Kidney (tissue), 14 donors: ENCODE results near the gene LMAN1L. TPM values are rescaled to one million over a fixed set of nuclear protein-coding genes. Genes with fewer than 3 reads are reported as not detected.

Experiments
- DNase-seq, 5 donors: peaks; one replicate each; pipeline ENCODE4 v3.0.0-alpha.2; 2013 to 2020
- FAIRE-seq: peaks from 2 replicates; lab custom pipeline; 2012; peaks lifted over from hg19 to GRCh38; lab: Jason Lieb, UNC
- H3K27ac ChIP-seq, 2 donors: one replicate each; pipeline ENCODE4 v1.7.0; 2013; ENCODE audit warnings: low read depth in 2 of 2, low read length in 2 of 2, inconsistent platforms in 1 of 2
- H3K27me3 ChIP-seq: one replicate; pipeline ENCODE4 v1.7.1; 2013; ENCODE audit warnings: low read length, inconsistent platforms; ENCODE audit not compliant: control insufficient read depth, insufficient read depth
- H3K36me3 ChIP-seq, 3 donors: one replicate each; pipeline versions ENCODE4 v1.7.0 to v1.7.1; 2013; ENCODE audit warnings: low read length in 3 of 3, control low read depth in 1 of 3, inconsistent platforms in 1 of 3; ENCODE audit not compliant: insufficient read depth in 3 of 3, control insufficient read depth in 2 of 3
- H3K4me1 ChIP-seq, 3 donors: one replicate each; pipeline versions ENCODE4 v1.7.0 to v1.7.1; 2013; ENCODE audit warnings: low read length in 3 of 3, inconsistent platforms in 1 of 3, low read depth in 1 of 3; ENCODE audit not compliant: control insufficient read depth in 2 of 3, insufficient read depth in 2 of 3
- H3K4me3 ChIP-seq, 3 donors: one replicate each; pipeline versions ENCODE4 v1.7.0 to v1.8.1; 2013; ENCODE audit warnings: low read length in 3 of 3, control low read depth in 1 of 3, inconsistent platforms in 1 of 3
- H3K9ac ChIP-seq, 3 donors: one replicate each; pipeline versions ENCODE4 v1.7.0 to v1.7.1; 2013; ENCODE audit warnings: low read length in 3 of 3, control low read depth in 1 of 3, inconsistent platforms in 1 of 3
- H3K9me3 ChIP-seq, 3 donors: one replicate each; pipeline versions ENCODE4 v1.7.0 to v1.7.1; 2013; ENCODE audit warnings: low read length in 3 of 3, control low read depth in 1 of 3, inconsistent platforms in 1 of 3; ENCODE audit not compliant: control insufficient read depth in 2 of 3, insufficient read depth in 1 of 3
- intact Hi-C: fragments of 100-400 bp; cut with DNase I; formaldehyde crosslinking; loops from one replicate; pipeline ENCODE4 v1.11.1; 2022
- polyA plus RNA-seq: library from polyadenylated mRNA; stranded (reverse); fragments of 350-450 nt; fragmentation: Illumina TruSeq; extraction: RNeasy Lipid Tissue Mini Kit (QIAGEN cat#74804); gene quantifications from one replicate; pipeline ENCODE4 v1.2.3, GENCODE V29; 2014; ENCODE audit warnings: low read depth, low replicate concordance; ENCODE audit not compliant: insufficient read depth
- total RNA-seq: library from RNA; stranded (reverse); fragmentation: NEBNext Ultra II Directional; extraction: Animal tissue kit (Norgen Biotek cat#: 25700); gene quantifications from one replicate; pipeline ENCODE4 v1.2.1, GENCODE V29; 2021
- TF ChIP-seq, protein P1 (sequence below): IDR thresholded peaks from 3 replicates; pipeline ENCODE4 v1.5.1; 2012; ENCODE audit warnings: mild to moderate bottlenecking, moderate library complexity, borderline replicate concordance; ENCODE audit not compliant: insufficient read depth; ENCODE audit errors: extremely low read depth
- donor health status: control.
- donor health status: control.
- donor health status: control.
- donor health status: control.
- donor health status: control.
- donor health status: DM: yes; HTN: yes; CAD: no.
- donor health status: Normal renal cell carcinoma (clear cell type).

Gene LMAN1L
- total and polyA plus RNA-seq, 2 donors from 2014 or later, result not detected

DNA sequence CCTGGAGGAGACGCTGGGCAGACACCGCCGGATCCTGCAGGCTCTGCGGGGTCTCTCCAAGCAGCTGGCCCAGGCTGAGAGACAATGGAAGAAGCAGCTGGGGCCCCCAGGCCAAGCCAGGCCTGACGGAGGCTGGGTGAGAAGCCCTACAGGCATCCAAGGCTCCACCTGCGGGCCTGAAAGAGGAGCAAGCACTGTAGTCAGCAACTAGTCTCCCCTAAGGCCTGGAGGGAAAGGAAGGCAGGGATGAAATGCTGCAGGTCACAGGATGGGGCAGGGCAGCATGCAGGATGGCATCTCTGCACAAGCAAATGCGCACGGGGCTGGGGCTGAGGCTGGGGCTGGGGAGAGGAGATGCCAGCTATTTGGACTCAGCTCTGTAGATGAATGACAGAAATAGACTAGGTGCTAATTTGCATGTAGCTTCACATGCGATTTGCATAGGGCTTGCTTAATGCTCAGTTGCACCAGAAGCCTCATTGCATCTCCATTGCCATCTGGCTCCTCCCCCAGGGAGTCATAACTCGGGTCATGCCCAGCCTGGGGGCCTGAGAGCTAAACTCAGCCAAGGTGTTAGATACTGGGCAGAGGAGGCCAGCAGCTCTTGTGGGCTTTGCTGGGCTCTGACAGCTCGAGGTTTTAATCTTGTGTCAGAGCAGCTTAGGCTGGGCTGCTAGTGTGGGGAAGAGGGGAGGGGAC, 8.6 kb downstream of the LMAN1L start:
- no peaks in the 10 kb centered on the region for H3K9me3 ChIP-seq
- H3K9ac ChIP-seq, result no peak overlapping the region
- H3K27ac ChIP-seq, result no peak overlapping the region
- intact Hi-C loops, result no loop called here
- no peak overlapping the region for H3K4me3 ChIP-seq
- no peaks in the 10 kb centered on the region for H3K27me3 ChIP-seq
- no peaks in the 10 kb centered on the region for H3K36me3 ChIP-seq
- TF ChIP-seq, protein P1, sequence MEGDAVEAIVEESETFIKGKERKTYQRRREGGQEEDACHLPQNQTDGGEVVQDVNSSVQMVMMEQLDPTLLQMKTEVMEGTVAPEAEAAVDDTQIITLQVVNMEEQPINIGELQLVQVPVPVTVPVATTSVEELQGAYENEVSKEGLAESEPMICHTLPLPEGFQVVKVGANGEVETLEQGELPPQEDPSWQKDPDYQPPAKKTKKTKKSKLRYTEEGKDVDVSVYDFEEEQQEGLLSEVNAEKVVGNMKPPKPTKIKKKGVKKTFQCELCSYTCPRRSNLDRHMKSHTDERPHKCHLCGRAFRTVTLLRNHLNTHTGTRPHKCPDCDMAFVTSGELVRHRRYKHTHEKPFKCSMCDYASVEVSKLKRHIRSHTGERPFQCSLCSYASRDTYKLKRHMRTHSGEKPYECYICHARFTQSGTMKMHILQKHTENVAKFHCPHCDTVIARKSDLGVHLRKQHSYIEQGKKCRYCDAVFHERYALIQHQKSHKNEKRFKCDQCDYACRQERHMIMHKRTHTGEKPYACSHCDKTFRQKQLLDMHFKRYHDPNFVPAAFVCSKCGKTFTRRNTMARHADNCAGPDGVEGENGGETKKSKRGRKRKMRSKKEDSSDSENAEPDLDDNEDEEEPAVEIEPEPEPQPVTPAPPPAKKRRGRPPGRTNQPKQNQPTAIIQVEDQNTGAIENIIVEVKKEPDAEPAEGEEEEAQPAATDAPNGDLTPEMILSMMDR, result no peak
- FAIRE-seq (no peak), DNase-seq (no peak)
- no peaks in the 10 kb centered on the region for H3K4me1 ChIP-seq

DNA sequence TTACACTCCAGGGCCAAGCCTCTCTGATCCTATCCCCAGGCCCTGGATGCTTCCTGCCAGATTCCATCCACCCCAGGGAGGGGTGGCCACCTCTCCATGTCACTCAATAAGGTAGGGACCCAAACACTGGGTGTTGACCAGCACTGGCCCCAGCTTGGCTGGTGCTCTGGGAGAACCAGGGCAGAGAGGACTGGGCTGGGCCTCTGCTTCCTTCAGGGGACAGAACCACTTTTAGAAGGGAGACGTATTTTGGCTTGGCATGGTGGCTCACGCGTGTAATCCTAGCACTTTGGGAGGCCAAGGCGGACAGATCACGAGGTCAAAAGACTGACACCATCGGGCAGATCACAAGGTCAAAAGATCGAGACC, 9.1 kb downstream of the LMAN1L start:
- intact Hi-C loops, result no loop called here
- DNase-seq (no peak), FAIRE-seq (no peak)
- no peaks in the 10 kb centered on the region for H3K27me3 ChIP-seq
- no peak overlapping the region for H3K27ac ChIP-seq
- TF ChIP-seq, protein P1, result no peak
- no peaks in the 10 kb centered on the region for H3K4me1 ChIP-seq
- H3K4me3 ChIP-seq, result no peak overlapping the region
- H3K36me3 ChIP-seq, result no peaks in the 10 kb centered on the region
- no peaks in the 10 kb centered on the region for H3K9me3 ChIP-seq
- H3K9ac ChIP-seq, result no peak overlapping the region

DNA sequence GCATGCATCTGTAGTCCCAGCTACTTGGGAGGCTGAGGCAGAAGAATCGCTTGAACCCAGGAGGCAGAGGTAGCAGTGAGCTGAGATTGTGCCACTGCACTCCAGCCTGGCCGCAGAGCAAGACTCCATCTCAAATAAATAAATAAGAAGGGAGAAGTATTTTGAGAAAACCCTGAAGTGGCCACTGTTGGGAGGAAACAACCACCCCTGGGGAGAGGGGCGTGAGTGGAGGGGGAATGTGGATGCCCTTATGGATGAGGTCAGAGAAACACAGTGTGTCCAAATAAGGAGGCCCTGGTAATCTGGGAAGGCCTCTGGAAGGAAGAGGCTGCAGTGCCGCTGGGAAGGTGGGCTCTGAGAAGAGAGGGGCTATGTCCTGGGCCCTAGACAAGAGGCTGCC, 9.6 kb downstream of the LMAN1L start:
- H3K4me3 ChIP-seq, result no peak overlapping the region
- TF ChIP-seq, protein P1, result no peak
- no peaks in the 10 kb centered on the region for H3K27me3 ChIP-seq
- no peak overlapping the region for H3K9ac ChIP-seq
- no peak overlapping the region for H3K27ac ChIP-seq
- no peaks in the 10 kb centered on the region for H3K9me3 ChIP-seq
- DNase-seq, result no peak
- no peaks in the 10 kb centered on the region for H3K4me1 ChIP-seq
- intact Hi-C loops, result no loop called here
- FAIRE-seq, result no peak
- no peaks in the 10 kb centered on the region for H3K36me3 ChIP-seq

DNA sequence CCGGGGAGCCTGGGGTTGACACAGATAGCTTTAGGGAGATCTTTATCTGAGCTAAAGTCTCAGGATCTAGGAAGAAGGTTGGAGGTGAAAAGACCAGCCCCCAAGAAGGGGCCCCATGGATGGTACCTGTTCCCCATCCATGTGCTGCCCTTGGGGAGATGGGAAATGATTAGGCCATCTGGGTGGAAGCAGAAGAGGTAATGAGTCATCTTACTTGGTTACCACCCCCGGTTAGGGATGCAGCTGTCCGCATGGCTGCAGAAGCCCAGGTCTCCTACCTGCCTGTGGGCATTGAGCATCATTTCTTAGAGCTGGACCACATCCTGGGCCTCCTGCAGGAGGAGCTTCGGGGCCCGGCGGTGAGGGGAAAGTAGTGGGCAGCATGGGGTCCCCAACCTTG, 10.7 kb downstream of the LMAN1L start:
- Histone ChIP-seq H3K27me3 (peaks cover 4% of the 10 kb centered on the region), H3K36me3 (no peaks in the 10 kb centered on the region), H3K9ac (no peak overlapping the region), H3K4me3 (no peak overlapping the region), H3K4me1 (no peaks in the 10 kb centered on the region), H3K9me3 (no peaks in the 10 kb centered on the region), H3K27ac (no peak overlapping the region)
- intact Hi-C loops, result no loop called here
- TF ChIP-seq, protein P1, result no peak
- FAIRE-seq, result no peak
- no peak for DNase-seq
